GM19395 (cell line): ENCODE measurements around the gene YARS1.

ENCODE experiments used
- ATAC-seq: cut with Tn5 transposase; IDR thresholded peaks from one replicate; pipeline ENCODE4 v1.9.1; 2021; ENCODE audit warnings: mild to moderate bottlenecking, moderate library complexity; ENCODE audit not compliant: unreplicated experiment

YARS1 gene

DNA sequence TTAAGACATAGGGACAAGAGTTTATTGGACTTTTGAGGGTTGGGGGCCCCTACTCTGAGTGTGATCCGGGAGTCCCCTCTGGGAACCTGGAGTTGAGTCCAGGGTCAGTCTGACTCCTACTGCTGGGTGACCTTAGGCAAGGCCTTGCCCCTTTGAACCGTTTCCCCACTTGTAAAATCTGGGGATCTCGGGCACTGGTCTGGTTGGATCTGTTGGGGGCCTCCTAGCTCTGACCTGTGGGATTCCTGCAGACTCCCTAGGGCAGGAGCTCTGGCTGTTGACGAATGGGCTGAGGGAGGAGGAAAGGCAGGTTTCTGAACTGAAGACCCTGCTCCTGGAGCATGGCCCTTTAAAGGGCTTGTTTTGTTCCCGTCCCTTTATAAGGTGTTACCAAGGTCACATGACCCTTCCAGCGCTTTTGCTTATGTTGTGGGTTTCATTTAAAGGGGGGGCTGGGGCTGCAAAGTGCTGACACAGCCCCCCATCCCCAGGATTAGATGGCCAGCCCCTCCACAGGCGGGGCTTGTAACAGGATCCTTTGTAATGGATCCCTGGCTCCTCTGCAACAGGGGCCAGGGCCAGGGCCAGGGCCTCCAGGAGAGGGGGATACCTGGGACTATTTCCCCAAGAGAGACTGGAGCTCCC lies 50.7 kb downstream of the YARS1 start:
- ATAC-seq, result no peak

DNA sequence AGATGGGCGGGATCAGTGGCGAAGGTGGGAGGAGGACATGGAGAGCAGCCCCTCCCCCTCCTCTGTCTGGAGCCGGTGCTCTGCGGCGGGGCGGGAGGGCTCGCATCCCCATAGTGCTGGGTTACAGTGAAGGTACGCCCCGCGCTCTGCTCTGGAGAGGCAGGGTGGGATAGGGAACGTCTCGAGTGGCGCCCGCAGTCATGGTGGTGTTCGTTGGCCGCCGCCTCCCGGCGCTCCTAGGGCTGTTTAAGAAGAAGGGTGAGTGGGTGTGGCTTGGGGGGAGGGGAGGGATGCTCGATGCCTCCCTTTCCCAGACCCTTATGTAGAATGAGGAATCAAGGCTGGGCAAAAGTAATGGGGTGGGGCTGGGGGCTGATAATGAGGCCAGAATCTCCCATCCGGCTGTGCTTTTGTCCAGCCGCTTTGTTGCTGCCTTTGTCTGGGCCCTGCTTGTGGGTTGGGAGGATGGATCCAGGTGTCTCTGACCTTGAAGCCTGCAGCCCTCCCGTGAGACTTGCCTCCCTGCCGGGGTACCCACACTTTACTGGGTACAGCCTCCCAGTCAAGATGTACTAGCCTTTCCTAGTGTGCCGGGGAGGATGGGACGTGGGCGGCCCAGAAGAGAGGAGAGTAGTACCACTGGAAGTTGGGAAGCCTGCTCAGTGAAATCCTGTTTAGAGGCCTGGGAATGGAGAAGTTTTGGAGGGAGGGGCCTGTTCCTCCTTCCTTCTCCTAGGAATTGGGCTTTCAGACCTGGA lies 51.4 kb downstream of the YARS1 start:
- ATAC-seq, result no peak

DNA sequence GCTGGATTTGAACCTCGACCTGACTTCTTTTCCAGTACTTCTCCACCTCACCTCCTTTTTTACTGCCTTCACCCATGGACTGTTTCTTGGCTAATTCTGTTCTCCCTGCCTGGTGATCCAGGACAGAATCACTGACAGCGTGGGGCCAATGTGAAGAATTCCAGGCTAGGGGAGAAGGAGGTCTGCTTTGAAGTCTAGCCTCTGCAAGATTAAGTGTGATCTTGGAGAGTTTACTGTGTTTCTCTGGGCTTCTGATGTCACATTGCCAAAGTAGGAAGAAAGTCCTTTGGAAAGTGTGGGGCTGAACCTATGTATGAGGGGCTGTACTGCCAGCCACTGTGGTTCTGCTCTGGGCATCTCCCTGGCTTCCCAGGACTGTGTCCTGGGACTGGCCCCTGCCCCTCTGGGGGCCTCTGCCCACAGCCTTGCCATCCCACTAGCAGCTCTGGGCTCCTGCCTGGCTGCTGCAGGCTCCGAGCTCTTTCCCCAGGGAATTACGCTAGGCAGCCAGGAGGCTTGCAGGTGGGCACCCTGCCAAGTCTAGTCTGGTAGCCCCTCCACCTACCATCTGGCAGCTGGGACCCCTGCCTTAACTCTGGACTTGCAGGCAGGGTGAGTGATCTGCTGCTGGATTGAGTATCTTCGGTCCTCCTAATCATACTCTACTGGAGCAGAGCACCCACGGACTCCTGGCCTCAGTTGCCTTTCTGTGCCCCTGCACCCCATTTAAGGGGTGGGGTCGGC lies 52.2 kb downstream of the YARS1 start:
- ATAC-seq, result no peak

DNA sequence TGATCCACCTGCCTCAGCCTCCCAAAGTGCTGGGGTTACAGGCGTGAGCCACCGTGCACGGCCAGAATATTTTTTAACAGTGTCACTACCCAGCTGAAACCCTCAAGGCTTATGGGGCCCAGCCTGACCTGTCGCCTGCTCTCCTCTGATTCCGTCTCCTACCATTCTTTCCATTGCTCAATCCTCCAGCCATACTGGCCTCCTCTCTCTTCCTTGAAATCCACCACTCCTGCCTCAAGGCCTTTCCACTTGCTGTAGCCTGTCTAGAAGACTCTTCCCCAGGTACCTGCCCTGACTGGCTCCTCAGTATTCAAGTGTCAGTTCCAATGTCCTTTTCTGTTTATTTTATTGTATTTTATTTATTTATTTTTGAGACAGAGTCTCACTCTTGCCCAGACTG lies 53.9 kb downstream of the YARS1 start:
- ATAC-seq, result no peak

DNA sequence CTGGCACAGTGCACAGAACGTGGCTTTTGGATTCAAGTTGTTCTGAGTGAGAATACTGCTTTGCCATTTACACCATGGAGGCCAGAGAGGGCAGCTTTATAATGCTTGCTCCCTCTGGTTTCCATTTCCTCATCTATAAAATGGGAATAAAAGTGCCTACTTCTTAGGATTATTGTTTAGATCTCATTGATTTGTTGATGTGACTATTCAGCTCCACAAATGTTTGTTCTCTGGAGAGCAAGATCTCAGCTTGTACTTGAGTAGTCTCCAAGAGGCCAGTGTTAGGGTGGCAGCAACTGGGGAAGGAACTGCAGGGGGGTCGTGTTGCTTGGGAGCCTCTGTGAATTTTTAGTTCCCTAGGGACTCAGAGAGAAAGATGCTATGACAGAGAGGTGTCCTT lies 55.2 kb downstream of the YARS1 start:
- ATAC-seq, result no peak

DNA sequence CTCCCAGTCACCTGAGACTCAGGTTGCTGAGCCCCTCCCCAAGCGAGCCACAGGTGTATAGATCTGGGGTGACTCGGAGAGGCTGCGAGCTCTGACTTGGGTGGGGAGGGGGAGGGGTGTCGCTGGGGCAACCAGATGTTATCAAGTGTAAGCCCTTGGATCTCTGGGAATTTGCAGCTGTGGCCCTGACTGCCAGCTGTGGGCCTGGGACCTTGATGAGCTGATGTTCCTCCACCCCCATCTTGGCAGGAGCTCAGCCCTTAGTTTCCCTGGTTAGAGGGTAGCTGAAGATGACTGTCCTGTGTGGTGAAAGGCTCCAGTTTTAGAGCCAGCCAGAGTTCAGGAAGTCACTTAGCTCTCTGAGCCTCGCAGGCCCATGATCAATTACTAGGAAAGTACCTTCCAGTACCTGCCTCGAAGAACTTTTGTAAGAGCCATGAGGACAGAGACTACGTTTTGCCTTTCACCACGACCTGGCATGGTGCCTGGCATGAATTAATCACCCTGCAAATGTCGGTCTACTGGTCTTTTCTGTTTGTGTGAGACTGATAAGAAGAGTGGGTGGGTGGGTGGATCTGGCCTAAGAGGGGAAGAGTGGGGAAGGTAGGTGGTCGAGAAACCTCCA lies 55.8 kb downstream of the YARS1 start:
- no peak for ATAC-seq

DNA sequence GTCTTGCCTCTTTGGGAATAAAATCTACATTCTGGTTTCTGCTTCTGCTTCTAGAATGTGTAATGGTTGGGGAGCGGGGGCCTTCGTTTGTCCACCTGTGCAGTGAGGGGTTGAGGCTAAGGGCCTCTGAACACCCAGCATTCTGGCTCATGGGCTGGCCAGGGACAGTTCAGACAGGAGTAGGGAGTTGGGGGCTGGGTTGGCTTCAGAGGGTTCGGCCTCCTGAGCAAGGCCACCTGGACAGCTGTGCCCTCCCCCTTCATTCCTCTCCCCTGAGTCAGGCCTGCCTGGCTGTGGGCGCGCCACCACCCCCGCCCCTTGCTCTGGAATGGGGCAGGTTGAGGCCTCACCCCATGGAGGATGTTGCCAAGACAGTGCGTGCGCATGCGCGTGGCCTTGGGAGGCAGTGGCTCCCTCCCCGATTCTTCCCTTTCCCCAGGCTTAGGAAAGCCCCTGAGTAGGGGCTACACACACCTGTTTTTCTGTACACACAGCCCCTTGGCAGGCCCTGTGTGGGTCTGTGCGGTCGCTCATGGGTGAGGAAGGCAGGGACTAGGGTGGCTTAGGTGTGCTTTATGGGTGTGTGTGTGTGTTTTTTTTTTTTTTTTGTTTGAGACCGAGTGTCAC lies 57.0 kb downstream of the YARS1 start:
- no peak for ATAC-seq

DNA sequence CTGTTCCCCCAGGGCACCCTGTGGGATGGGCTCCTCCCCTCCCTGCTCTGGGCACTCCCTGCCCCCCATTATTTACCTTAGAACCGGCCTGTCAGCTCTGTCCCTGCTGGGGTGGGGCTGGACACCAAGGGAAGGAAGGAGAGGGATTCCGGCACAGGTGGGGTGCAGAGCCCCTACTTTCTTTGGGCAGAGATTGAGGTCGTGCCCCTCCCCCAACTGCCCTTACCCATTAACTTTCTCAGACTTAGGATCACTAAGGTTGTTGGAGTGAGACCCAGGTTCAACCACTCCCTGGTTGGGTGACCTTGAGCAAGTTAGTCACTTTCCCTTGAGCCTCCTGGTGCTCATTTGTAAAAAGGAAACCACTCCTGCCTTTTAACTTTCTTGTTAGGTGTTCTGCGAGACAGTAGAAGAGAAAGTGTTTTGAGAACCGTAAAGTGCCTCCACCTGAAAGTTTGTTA lies 57.6 kb downstream of the YARS1 start:
- ATAC-seq, result no peak

DNA sequence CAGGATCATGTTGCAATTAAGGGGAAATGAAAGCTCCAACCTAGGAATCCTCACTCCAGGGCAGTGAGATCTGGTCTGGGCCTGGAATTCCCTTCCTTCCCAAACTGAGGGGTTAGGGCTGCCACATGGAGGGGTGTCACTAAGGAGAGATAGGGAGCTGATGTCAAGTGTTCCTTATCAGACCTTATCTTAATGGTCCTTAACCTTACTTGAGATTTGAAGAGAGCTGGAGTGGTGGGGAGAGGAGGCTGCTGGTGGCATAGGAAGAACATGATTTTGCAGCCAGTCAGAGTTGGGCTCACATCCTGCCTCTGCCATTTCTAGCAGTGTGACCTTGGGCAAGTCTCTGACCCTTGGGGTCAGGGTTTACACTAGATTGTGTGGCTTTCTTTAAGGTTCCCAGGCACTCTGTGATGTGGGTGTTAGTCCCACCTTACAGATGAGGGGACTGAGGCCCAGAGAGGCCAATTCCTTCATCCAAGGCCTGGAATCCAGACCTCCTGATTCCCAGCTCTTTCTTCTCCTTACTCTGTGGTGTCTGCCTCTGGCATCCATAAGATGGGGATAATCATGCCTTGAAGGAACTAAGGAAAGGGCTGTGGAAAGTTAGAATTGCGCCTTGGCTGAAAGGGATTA lies 58.2 kb downstream of the YARS1 start:
- no peak for ATAC-seq

DNA sequence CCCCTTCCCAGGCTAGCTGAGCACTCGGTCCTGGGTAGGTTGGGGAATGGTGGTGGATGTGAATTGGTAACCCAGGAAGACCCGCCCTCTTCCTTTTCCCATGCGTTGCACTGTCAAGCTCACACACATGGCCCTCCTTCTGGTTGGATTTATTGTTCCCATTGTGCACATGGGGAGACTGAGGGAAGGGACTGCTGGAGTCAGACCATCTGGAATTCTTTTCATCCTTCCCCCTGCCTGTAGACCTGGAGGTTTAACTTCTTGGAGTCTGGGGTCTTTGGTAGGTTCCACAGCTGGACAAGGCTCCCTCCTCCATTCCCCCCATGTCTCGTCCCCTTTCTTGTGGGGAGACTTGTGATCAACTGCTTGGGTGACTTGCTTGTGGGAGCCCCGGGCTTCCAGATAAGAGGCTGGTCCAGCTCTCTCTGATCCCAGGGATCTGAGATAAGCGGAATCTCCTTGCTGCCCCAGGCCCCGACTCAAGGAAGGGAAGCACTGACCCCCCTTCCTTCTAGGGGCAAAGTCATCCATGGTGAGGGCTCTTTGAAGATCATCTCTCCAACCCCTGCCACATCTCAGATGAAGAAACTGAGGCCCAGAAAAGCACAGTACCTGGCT lies 58.9 kb downstream of the YARS1 start:
- no peak for ATAC-seq

DNA sequence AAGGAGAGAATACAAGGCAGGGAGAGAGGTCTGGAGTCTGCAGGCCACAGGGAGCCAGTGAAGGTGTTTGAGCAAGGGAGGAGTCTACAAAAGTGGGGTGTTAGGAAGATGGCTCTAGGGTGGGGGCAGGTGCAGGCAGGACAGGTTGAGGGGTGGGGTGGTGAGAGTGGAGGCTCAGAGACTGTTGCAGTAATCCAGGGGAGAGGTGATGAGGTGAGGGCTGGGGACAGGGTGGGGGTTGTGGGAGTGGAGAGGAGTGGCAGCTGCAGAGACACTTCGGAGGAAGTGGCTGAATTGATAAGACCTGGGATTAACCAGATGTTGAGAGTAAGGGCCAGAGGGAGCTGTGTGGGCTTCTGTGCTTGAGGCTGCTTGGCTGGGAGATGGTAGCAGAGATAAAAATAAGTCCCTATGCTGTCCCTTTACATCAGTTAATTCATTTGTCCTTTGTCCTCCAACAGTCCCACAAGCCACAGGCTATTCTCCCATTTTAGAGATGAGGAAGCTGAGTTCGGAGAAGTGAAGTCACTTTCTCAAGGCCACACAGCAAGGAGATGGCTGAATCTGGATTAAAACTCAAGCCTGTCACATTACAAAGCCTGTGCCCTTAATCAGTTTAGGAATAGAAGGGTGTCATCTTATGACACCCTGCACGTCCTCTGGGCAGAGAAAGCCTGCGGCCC lies 59.8 kb downstream of the YARS1 start:
- no peak for ATAC-seq

DNA sequence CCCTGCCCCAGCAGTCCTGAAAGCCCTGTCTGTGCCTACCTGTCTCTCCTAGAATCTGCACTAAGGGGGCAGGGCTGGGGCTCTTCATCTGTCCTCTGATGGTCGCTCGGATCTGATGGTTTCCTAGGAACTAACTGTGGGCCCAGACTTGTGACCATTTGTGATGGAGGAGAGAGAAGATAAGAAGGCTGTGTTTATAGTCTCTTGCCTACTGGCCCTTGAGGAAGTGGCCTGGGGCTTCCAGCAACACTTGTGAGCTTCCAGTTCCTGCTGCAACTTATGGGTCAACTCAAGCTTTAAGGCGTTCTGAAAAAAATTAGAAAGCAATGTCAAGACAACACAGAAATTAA lies 61.4 kb downstream of the YARS1 start:
- ATAC-seq, result no peak

DNA sequence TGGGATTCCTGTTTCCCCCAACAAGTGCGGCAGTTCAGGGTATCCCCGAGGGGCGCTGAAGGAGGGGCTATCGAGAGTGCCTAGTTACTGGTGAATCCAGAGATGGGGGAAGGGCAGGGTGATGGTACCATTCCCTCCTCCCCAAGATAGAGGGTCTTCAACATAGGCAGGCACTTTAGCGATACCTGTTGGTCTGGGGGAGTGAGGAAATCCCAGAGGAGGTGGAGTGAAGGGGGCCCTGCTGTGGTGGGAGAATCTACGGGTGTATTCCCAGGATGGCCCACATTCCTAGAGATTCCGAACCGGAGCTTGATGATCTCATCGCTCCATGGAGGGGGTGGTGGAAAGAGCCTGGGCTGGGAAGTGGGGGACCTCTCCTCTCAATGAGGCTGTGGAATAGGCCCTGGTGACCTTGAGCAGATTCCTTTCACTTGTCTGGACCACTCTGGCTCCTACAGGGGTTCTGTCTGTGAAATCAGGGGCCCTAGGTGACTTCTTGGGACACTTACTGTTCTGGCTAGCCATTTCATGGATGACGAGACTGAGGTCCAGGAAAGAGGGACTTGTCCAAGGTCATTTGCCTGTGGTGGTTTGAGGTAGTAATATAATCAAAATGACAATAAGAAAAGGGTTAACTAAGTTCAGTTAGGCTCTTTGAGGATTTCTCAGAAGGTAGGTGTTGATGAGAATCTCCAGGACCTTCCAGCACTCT lies 61.9 kb downstream of the YARS1 start:
- ATAC-seq, result no peak

DNA sequence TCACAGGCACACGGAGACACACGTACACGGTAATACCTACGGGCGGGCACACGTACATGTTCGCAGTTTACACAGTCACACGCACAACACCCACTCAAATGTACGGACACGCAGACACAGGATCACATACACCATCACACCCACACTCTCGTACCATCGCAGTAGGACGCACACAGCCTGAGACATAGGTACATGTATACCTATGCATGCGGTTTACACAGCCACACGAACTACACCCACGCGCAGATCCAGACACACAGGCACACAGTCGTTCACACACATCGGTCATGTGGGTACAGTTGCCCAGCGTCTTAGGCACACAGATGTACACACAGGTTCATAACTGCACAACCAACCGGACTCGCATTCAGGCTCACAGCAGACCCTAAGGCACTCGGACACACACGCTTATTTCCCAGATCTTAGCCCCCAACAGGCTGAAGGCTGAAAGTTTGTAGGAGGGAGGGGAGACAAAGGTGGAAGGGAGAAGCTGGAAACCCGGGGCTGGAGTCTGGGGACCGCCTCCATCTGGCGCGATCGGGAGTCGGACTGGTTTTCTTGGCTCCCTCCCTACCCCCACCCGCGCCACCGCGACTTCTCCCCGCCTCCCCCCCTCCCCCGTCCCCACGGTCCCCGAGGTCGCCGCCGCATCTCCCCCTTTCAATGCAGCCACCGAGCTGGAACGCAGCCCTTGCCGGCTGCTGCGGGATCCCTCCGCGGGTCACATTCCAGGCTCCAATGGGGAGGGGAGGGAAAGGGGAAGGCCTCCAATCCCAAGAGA lies 62.7 kb downstream of the YARS1 start:
- ATAC-seq, result no peak

DNA sequence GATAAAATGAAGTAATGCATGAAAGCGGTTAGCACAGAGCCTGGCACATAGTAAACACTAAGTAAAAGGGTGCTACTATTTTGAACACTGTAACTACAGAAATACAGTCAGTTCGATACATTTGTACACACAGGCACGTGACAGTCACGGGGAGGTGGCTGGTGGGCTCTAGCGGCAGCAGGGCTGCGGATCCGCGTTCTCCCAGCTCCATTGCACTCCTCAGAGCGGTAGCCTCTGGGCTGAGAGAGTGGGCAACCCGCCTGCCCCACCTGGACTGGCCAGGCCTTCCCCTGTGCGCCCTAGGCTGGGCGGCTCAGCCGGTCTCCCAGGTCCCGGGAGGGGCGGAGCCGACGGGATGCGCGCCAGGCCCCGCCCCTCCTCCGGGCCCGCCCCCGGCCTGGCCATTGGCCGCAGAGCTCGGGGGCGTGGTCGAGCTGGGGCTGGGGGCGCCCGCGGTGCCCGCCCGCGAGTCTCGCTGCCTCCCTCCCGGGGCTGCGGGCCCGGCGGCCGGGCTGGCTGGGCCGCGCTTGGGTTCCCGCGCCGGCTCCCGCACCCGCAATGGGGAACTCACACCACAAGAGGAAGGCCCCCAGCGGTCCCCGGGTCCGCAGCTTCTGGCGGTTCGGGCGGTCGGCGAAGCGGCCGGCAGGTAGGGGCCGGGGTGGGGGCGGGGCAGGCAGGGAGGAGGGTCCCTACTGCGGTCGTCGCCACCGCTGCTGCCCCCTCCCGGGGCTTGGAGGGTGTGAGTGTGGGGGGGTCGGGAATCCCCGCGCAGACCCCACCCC lies 63.4 kb downstream of the YARS1 start:
- no peak for ATAC-seq

DNA sequence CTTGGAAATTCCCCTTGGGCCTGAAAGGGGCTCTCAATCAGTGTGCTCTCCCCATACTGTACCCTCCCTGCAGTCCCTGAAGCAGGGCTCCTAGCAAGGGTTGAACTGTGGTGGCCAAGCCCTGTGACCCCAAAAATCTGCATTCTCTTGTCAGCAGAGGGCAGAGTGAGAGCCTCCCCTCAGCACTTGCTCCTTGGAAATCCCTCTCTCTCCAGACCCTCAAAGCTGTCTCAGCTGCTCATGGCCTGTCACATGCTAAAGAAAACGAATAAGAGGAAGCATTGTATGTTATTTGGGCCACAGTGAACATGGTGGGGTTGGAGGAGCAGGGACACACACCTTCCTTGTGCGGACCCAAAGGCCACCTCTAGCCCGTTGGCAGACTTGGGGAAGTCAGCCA lies 67.4 kb downstream of the YARS1 start:
- ATAC-seq, result no peak

DNA sequence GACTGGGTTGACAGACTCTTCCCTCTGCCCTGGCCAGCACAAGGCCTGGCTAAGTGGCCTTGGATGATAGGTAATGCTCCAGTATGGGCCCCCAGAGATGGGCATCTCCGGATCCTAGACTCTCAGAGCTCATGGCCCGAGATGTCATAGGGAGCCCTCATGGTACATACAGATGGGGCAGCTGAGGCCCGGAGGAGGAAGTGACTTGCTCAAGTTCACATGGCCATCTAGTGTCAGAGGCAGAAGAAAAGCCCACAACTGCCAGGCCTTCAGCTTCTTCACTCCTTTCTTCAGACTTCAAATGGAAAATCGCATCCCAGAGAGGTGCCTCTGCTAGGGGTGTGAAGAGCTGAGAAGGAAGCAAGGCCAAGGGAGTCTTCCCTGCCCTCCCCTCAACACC lies 67.8 kb downstream of the YARS1 start:
- no peak for ATAC-seq

DNA sequence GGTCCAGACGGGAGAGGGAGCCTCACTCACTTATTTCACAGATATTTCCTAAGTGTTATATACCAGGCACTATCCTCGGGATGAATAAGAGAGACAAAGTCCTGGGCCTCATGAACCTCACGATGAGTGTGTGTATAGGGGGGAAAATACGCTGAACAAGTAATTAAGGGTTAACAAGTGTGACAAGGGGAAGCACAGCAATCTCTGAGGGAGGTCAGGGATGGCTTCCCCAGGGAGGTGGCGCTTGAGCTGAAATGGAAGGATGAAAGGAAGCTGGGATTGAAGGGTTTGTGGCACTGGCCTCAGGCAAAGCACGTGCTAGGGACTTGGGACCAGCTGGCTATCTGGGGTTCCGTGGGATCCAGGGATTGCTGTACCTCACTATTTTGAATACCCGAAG lies 68.2 kb downstream of the YARS1 start:
- no peak for ATAC-seq
